ELR (cell line): ENCODE results near the gene ATXN7.

ENCODE experiments used
- DNase-seq: peaks from one replicate; pipeline ENCODE4 v3.0.0-alpha.2; 2015; ENCODE audit warnings: low read depth

The ATXN7 gene

GRCh38 chr3:63990204-63990603, 126.5 kb downstream of the ATXN7 start:
- no peak for DNase-seq

GRCh38 chr3:63990733-63991132, 127.1 kb downstream of the ATXN7 start:
- DNase-seq = no peak

- no peak for DNase-seq
These were observed 128.0 kb downstream of the ATXN7 start for GRCh38 chr3:63991666-63992065.

- no peak for DNase-seq
These were observed 129.0 kb downstream of the ATXN7 start for GRCh38 chr3:63992516-63993209.

- peak; percentile 83 for DNase-seq
These were observed 130.0 kb downstream of the ATXN7 start for GRCh38 chr3:63993653-63994079.

GRCh38 chr3:63995086-63995485, 131.4 kb downstream of the ATXN7 start:
- DNase-seq = no peak

- no peak for DNase-seq
These were observed 135.4 kb downstream of the ATXN7 start for GRCh38 chr3:63998852-63999754.

GRCh38 chr3:64000453-64001055, 136.9 kb downstream of the ATXN7 start:
- no peak for DNase-seq

- no peak for DNase-seq
These were observed 138.6 kb downstream of the ATXN7 start for GRCh38 chr3:64002233-64002632.

- no peak for DNase-seq
These were observed 139.9 kb downstream of the ATXN7 start for GRCh38 chr3:64003589-64003988.

GRCh38 chr3:64008017-64008416, 144.3 kb downstream of the ATXN7 start:
- no peak for DNase-seq

GRCh38 chr3:64008487-64009351, 145.1 kb downstream of the ATXN7 start:
- no peak for DNase-seq

GRCh38 chr3:64009528-64009927, 145.9 kb downstream of the ATXN7 start:
- DNase-seq = no peak

- no peak for DNase-seq
These were observed 146.5 kb downstream of the ATXN7 start for GRCh38 chr3:64010199-64010598.

GRCh38 chr3:64011685-64012084, 148.0 kb downstream of the ATXN7 start:
- peak; percentile 83 for DNase-seq

GRCh38 chr3:64016941-64017620, 153.4 kb downstream of the ATXN7 start:
- no peak for DNase-seq

GRCh38 chr3:64019271-64019670, 155.6 kb downstream of the ATXN7 start:
- no peak for DNase-seq

GRCh38 chr3:64019879-64020278, 156.2 kb downstream of the ATXN7 start:
- DNase-seq = no peak

GRCh38 chr3:64021922-64022321, 158.3 kb downstream of the ATXN7 start:
- no peak for DNase-seq

- peak; percentile 37 for DNase-seq
These were observed 159.0 kb downstream of the ATXN7 start for GRCh38 chr3:64022451-64023186.
